ENCODE results near the gene PKP3.

PKP3 gene

DNA sequence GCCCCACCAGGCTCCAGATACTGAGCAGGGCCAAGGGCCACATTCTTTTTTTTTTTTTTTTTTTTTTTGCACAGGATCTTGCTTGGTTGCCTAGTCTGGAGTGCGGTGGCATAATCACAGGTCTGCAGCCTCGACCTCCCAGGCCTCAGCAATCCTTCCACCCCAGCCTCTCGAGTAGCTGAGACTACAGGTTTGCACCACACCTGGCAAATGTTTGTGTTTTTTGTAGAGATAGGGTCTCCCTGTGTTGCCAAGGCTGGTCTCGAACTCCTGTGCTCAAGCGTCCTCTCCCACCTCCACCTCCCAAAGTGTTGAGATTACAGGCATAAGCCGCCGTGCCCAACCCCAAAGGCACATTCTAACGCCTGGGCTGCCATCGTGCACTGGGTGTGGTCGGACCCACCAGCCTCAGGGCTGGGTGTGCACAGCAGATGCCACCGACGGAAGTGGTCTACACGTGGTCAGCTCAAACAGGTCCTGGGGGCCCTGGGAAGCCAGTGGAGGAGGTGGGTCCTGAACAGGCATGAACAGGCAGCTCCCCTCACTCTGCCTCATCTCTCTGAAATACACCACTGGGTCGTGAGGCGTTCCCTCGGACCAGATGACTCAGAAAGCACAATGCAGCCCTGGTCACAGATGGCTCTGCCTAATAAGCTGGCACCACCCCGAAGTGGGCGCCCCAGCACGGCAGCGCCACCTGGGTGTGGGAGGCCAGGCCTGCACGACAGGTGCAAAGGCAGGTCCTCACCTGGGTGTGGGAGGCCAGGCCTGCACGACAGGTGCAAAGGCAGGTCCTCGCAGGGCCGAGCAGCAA is 29.9 kb upstream of the PKP3 start:
- no peak for DNase-seq

DNA sequence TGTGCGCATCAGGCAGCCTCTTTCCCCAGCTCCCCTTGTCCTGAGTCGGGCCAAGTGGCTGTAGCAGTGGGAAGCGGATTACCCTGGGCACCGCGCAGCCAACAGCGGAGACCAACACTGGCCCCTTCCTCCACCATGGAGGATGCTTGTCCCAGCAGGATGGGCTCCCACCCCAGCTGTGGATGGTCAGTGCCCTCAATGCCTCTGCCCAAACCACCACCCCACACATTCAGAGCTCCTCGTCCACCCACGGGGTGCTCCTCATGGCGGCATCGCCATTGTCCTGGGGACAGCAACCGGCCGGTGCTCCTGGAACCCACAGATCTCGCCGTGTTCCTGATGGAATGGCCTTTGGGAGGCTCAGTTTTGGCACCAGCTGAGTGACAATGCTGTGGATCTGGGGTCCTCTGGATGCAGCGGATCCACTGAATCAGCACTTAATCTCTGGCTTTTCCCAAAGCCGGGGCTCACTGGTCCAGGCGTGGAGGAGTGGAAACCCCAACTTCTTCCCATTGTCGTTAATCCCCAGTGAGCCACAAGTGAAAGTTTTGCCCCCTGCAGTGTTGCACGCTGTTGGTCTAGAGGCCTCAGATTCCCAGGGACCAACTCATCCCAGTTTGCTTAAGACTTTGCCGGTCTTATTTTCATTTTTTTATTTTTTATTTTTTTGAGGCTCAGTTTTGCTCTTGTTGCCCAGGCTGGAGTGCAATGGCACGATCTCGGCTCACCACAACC is 28.9 kb upstream of the PKP3 start:
- DNase-seq = no peak

DNA sequence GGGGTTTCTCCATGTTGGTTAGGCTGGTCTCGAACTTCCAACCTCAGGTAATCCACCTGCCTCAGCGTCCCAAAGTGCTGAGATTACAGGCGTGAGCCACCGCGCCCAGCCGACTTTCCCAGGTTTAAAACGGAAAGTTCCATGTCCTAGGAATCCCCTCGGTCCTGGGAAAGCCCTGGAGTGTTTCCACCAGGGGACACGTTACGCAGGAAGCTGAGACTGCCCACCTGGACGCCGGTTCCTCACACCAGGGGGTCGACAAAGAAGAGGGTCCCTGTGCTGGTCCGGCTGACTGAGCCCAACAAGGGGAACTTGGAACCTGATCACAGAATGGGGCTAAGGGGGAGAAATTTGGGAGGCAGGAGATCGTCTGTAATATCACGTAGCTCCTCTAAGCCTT is 28.2 kb upstream of the PKP3 start:
- DNase-seq = no peak

DNA sequence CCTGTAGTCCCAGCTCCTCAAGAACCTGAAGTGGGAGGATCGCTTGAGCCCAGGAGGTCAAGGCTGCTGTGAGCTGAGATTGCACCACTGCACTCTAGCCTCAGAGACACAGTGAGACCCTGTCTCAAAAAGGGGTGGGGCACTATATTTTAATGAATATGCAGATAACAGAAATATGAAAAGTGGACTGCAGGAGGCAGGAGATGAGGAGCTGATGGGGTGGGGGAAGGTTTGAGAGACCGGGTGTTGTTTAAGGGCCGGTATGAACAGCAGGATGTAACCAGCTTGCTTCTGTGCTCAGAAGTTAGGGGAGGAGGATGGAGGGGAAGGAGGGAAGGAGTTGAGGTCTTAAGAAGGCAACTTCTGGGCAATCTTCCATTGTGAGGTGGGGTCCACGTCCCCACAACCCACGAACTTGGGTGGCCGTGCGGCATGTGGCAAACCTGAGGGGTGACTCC is 26.0 kb upstream of the PKP3 start:
- DNase-seq = no peak

DNA sequence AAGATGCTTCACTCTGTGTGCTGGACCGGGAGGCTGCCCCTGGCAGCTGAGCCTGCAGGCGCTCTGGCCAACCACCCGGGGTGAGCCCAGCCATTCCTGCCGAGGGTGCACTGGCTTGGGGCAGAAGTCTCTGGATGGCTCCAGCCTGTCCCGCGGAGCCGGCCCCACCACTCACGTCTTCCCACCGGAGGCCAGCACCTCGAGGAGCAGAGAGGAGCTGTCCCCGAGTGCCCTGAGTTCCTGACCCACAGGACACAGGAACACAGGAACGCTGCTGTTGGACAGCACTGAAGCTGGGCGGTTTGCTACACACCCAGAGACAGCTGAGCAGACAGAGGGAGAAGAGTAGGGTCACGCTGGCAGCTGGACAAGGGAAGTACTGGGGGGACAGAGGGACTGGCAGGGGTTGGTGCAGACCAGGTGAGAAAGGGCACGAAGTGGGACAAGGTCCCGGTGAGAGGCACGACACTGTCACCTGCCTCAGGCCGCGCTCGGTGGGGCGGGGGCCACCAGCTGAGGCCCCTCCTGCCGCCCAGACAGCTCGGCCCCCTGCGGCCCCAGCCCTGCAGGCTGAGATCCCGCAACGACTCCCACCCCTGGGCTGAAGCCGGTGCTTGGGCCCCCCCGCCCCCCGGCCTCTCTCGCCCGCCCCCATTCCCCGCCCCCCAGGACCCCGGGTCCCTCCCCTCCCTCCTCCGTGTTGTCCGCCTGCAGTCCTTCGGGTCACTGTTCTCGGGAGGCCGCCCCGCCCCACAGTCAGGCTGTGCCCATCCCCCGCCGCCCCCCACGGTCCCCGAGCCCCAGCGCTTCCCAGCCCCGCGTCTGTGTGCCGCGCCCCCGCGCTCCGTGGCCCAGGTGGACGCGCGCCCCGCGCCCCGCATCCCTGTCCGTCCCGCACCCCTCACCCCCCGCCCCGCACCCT is 25.3 kb upstream of the PKP3 start:
- peak; percentile 53 for DNase-seq

DNA sequence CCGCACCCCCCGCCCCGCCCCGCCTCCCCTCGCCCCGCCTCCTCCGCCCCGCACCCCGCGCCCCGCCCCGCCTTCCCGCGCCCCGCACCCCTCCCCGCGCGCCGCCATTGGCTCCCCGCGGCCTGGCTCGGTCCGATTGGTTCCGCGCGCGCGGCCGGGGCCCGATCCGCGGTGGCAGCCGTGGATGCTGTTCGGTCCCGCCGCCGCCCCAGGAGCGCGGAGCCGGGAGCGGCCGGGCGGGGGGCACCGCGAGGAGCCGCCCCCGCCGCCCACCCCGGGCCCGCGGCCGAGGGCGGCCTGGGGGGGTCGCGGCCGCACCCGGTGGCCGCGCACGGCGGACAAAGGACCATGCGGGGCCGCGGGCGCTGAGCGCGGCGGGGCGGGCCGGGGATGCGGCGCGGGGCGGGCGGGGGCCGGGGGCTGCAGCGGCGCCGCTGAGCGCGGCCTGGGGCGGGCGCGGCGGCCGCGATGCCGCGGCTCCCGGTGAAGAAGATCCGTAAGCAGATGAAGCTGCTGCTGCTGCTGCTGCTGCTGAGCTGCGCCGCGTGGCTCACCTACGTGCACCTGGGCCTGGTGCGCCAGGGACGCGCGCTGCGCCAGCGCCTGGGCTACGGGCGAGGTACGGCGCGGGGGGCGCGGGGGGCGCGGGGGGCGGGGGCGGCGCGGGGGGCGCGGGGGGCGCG is 24.5 kb upstream of the PKP3 start, which contains the start of gene B4GALNT4:
Gene B4GALNT4, plus strand, starts transcription at position 164 of the 683 bp plus-strand sequence. Its CDS starts 305 bp downstream, at position 469.
- DNase-seq = peak; percentile 62

DNA sequence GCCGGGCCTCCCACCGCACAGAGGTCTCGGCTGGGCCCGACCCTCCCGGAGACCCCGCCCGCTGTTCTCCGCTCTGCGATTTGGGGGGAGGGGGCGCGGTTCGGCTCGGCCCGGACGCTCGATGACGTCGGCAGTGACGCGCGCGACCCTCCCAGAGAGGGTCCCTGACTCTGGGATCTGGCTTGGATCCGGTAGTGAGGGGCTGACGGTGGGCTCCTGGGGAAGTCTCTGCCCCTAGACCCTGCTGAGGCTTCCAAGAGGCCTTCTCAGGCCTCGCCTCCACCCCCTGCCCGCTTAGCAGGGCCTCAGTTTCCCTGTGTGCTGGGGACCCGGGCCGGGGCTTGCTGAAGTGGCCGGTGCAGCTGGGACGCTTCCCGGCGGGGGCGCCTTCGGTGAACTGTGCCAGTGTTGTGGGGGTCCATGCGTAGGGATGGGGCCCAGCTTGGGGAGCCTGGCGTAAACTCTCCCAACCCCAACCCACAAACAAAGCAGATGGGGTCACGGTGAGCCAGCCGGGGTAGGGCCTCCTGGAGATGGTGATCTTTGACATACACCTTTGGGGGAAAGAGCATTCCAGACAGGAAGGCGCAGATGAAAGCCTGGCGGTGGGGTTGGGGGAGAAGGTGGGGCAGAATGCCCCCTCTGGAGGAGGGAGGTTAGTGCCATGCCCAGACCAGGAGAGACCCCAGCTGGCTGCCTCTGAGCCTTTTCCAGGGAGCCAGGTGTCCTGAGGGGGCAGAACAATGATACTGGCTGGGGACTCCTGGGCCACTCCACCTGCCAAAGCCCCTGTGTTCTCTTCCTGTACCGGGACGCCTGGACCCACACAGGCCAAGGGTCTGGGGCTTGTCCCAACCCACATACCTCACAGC is 23.7 kb upstream of the PKP3 start:
- no peak for DNase-seq

DNA sequence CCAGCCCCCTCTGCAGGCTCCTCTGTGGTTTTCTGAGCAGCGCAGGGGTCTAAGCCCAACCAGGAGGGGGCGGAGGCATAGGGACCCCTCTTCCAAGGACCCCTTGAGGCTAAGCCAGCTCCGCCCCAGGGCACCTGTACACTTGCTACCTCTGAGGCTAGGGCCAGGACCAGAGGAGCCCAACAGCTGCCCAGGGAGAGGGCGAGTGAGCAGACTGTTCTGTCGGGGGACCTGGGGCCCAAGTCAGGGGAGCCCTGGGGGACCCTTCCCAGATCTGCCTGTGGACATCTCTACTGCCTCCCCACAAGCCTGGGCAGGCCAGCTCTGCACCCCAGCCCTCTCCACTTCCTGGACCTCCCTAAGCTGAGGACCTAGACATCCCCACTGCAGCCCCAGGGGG is 23.0 kb upstream of the PKP3 start:
- no peak for DNase-seq

DNA sequence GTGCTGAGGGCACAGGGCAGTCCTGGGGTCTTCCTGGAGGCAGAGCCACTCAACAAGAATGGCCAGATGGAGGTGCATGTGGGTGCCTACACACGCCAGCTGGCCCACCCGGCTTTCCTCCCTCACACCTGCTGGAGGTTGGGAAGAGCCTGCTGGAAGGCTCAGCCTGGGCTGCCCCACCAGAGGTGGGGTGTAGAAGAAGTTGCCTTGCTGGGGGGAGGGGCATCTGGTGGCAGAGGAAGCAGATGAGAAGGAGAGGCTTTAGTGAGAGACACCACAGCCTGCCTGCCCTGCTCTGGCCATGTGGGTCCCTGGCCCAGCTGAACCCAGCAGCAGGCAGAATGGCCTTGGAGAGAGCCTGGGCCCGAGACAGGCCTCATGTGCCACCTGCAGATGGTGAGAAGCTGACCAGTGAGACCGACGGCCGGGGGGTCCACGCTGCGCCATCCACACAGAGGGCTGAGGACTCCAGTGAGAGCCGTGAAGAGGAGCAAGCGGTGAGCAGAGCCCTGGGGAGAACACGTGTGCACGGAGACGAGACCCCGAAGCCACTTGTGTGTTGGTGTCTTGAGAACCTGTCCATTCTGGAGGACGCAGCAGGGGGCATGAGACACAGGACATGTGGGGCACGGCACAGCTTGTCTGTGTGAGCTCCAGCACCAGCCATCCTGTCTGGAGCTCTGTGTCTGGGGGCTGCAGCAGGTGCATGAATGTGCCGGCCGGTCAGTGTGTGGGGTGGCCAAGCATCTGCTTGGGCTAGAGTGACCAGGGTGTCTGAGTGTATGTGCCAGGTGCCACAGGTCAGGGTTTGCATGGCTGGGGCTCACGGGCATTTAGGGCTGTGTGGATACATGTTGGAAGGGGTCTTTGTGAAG is 22.1 kb upstream of the PKP3 start:
- no peak for DNase-seq

DNA sequence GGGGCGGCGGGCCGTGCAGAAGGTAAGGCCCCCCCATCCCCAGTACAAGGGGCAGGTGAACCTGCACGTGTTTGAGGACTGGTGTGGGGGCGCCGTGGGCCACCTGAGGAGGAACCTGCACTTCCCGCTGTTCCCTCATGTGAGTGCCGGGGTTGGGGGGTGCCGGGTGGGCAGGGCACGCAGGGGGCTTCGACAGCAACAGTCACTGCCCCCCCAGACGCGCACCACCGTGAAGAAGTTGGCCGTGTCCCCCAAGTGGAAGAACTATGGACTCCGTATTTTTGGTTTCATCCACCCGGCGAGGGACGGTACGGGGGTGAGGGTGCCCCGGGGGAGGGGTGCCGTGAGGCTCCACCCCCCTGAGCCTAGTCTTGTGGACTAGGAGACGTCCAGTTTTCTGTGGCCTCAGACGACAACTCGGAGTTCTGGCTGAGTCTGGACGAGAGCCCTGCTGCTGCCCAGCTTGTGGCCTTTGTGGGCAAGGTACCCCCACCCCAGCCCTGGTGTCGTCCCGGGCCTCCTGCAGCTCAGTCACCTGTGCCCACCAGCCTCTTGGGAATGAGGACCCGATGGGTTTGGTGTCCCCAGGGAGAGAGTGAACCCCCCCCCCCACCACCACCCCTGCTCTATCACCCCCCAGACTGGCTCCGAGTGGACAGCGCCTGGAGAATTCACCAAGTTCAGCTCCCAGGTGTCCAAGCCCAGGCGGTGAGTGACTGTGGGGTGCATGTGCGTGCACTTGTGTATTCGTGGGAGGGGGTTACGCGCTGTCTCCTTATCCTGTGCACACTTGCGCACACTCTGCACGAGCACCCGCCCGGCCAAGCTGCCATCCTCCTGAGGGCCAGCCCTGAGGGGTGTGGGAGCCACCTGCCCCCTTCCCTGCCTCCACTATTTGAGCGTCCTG is 20.9 kb upstream of the PKP3 start:
- no peak for DNase-seq

DNA sequence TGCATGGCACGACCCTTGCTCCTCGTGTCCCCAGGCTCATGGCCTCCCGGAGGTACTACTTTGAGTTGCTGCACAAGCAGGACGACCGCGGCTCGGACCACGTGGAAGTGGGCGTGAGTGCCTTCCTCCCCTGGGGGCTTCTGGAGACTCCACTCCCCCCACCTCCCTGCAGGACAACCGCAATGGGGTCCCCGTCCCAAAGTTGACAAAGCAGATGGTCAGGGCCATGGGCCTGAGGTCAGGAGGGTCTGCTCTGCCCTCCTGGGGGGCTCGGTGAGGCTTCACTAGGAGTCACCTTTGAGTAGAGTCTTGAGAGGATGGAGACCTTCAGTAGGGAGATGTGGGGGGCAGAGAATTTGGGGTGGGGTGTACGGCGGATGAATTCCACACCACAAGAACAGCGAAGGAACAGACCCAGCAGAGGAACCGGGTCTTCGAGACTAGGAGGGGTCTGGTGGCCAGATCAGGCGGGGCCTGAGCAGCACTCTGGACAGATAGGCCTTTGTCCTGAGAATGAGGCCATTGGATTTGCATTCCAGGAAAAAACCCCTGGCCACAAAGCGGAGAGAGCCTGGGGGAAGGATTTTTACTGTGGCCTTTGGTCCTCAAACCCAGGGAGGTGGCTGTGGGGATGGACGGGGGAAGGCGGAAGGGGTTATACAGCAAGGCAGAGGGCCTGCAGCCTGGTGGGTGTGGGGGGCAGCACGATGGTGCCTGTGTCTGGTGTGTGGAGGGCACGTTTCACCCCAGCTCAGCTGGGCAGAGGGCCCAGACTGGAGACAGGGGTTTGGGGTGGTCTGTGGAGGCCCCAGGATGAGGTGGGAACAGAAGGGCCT is 20.1 kb upstream of the PKP3 start:
- no peak for DNase-seq

DNA sequence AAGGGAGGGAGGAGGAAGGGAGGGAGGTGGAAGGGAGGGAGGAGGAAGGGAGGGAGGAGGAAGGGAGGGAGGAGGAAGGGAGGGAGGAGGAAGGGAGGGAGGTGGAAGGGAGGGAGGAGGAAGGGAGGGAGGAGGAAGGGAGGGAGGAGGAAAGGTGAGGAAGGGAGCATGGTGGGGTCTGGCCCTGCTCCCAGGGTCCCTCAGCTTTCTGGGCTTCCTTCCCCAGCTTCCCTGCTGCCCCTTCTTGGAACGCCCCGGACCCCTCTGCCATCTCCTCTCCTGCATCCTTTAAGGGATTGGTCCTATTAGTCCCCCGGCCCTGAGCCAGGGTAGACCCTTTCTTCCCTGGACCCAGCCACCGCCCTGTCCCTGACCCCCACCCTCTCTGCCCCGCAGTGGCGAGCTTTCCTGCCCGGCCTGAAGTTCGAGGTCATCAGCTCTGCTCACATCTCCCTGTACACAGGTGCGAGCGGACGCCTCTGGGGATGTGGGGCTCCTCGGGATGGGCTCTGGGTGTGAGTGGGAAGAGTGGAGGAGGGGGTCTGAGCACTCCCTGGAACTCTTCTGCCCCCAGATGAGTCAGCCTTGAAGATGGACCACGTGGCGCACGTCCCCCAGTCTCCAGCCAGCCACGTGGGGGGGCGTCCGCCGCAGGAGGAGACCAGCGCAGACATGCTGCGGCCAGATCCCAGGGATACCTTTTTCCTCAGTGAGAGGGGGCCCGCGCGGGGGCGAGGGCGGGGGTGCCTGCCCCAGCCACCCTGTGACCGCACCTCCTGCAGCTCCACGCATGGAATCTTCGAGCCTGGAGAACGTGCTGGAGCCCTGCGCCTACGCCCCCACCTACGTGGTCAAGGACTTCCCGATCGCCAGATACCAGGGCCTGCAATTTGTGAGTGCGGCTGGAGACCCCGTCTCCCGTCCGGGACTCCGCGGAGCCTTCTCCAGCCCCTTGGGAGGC is 18.7 kb upstream of the PKP3 start:
- no peak for DNase-seq

DNA sequence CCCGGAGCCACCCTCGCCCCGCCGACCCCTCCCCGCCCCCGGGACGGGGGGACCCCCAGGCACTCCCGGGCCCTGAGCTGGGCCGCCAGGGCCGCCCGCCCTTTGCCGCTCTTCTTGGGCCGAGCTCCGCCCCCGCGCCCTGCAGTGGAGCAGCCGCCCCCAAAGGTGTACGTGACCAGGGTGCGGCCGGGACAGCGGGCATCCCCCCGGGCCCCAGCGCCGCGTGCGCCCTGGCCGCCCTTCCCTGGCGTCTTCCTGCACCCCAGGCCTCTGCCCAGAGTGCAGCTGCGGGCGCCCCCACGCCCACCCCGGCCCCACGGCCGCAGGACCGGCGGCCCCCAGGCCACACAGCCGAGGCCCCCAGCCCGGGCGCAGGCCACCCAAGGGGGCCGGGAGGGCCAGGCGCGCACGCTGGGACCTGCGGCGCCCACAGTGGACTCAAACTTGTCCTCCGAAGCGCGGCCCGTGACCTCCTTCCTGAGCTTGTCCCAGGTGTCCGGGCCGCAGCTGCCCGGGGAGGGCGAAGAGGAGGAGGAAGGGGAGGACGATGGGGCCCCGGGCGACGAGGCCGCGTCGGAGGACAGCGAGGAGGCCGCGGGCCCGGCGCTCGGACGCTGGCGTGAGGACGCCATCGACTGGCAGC is 17.4 kb upstream of the PKP3 start:
- no peak for DNase-seq

DNA sequence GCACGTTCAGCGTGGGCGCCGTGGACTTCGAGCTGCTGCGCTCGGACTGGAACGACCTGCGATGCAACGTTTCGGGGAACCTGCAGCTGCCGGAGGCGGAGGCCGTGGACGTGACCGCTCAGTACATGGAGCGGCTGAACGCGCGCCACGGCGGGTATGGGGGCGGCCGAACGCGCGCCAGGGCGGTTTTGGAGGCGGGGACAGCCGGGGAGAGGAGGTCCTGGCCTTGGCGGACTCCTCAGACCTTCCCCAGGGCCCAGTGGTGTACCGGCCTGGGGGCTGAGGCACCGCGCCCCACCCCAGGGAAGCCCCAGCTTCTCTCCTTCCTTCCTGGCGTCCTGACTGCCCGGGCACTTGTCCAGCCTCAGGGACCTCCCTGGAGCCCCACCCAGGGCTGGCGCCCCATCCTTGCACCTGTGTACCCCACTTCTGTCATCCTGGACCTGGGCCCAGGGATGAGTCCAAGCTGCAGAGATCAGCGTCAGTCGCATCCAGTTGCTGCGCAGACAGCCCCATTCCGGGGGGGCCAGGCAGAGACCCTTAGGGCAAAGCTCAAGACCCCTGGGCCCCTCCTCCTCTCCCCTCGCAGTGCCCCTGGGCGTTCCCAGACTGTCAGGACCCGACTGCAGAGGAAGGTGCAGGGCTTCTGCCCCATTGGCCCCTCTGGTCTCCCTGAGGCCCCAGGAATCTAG is 16.7 kb upstream of the PKP3 start:
- no peak for DNase-seq

DNA sequence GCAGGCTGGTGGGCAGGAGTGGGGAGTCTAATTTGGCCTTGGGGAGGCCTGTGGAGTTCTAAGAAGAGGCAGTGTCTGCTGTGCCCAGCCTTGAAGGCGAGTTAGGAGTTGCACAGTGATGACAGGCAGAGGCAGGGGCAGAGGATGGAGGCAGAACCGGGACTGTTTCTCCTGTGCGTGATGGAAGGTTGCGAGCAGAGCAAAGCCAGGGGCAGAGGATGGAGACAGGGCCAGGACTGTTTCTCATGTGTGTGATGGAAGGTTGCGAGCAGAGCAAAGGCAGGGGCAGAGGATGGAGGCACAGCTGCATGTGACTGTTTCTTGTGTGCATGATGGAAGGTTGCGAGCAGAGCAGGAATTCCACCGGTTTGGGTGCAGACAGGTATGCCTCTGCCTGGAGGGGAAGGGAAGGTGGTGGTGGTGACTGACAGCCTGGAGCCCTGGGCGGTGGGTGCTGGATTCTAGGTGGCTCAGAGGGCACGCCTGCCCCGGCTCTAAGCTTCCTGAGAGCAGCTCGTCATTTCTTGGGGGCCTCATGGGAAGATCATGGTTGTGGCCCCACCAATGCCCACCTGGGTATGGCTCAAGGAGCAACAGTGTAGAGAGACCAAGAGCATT is 16.0 kb upstream of the PKP3 start:
- DNase-seq = no peak
